K562 treated with DMSO at 1 percent for 48 hours (cell line): ENCODE measurements around the gene TEX53. TPM values are rescaled to one million over a fixed set of nuclear protein-coding genes. Genes with fewer than 3 reads are reported as not detected.

ENCODE experiments used
- total RNA-seq: library from RNA; unstranded; fragments of 300-600 nt; gene quantifications from 2 replicates; pipeline ENCODE4 v1.2.3, GENCODE V29; 2022; ENCODE audit warnings: low replicate concordance; ENCODE audit errors: extremely low read depth

TEX53 gene
- not detected in 2 replicates for total RNA-seq

GRCh38 chr9:114657705-114658104, at the start of gene TEX53:
Gene TEX53, minus strand, starts transcription at chr9:114657805. Its CDS starts 31 bp downstream, at chr9:114657774.

GRCh38 chr9:114681594-114682332, 24.2 kb upstream of the TEX53 start, which contains the start of gene TEX48:
Gene TEX48, minus strand, starts transcription at chr9:114682192. Its CDS starts 10,469 bp downstream, at chr9:114671723.

Other genes with a start within 250 kb of the TEX53 start
- gene WHRN, start 152.3 kb downstream of the TEX53 start, total RNA-seq = not detected in 2 replicates
- gene ATP6V1G1, start 70.0 kb downstream of the TEX53 start, total RNA-seq = not detected in 2 replicates
- gene TMEM268, start 46.5 kb downstream of the TEX53 start, total RNA-seq = not detected in 2 replicates
- not detected in 2 replicates for gene TEX48, start 24.4 kb upstream of the TEX53 start, total RNA-seq
- gene TNFSF15, start 148.2 kb upstream of the TEX53 start, total RNA-seq = not detected in 2 replicates